HG03571 (cell line): Measurements from ENCODE around the gene XAGE1A.
"Not testable (repeated sequence)": the region's sequence is repeated elsewhere in the genome, so short reads cannot be mapped to it uniquely, and the experiment has no call there.

Experiments
- ATAC-seq: cut with Tn5 transposase; IDR thresholded peaks from one replicate; pipeline ENCODE4 v1.9.1; 2021; ENCODE audit not compliant: unreplicated experiment

Gene XAGE1A

GRCh38 chrX:52495545-52496418 is at the start of gene XAGE1A:
Gene XAGE1A, plus strand, starts transcription at chrX:52495808. Its CDS starts 1,554 bp downstream, at chrX:52497362.
- ATAC-seq, result not testable (repeated sequence)

GRCh38 chrX:52452031-52452430 is 43.6 kb upstream of the XAGE1A start:
- ATAC-seq, result not testable (repeated sequence)

GRCh38 chrX:52471301-52471700 is 24.3 kb upstream of the XAGE1A start:
- ATAC-seq, result not testable (repeated sequence)

- not testable (repeated sequence) for ATAC-seq
These were observed 788 bp downstream of the XAGE1A start for GRCh38 chrX:52496419-52496772.

- not testable (repeated sequence) for ATAC-seq
These were observed 5.8 kb downstream of the XAGE1A start for GRCh38 chrX:52501362-52501761.

- ATAC-seq, result no peak
These were observed 8.9 kb downstream of the XAGE1A start for GRCh38 chrX:52504551-52504950.

- ATAC-seq, result no peak
These were observed 11.7 kb downstream of the XAGE1A start for GRCh38 chrX:52507331-52507730.

GRCh38 chrX:52509916-52510315 is 14.3 kb downstream of the XAGE1A start:
- no peak for ATAC-seq

GRCh38 chrX:52511126-52511525 is 15.5 kb downstream of the XAGE1A start:
- ATAC-seq, result not testable (repeated sequence)

GRCh38 chrX:52516110-52516986 is 20.7 kb downstream of the XAGE1A start:
- ATAC-seq, result not testable (repeated sequence)

- ATAC-seq, result not testable (repeated sequence)
These were observed 21.3 kb downstream of the XAGE1A start, which contains the start of gene XAGE1B for GRCh38 chrX:52516987-52517325. Gene XAGE1B, minus strand, starts transcription at chrX:52517063. Its CDS starts 1,536 bp downstream, at chrX:52515527.

- ATAC-seq, result not testable (repeated sequence)
These were observed 45.4 kb downstream of the XAGE1A start for GRCh38 chrX:52541051-52541450.

- ATAC-seq, result no peak
These were observed 46.7 kb downstream of the XAGE1A start for GRCh38 chrX:52542311-52542710.

- no peak for ATAC-seq
These were observed 48.7 kb downstream of the XAGE1A start for GRCh38 chrX:52544147-52544840.

- not testable (repeated sequence) for ATAC-seq
These were observed 53.2 kb downstream of the XAGE1A start for GRCh38 chrX:52548769-52549168.
